ENCODE data around the gene PBX4.

The PBX4 gene

DNA sequence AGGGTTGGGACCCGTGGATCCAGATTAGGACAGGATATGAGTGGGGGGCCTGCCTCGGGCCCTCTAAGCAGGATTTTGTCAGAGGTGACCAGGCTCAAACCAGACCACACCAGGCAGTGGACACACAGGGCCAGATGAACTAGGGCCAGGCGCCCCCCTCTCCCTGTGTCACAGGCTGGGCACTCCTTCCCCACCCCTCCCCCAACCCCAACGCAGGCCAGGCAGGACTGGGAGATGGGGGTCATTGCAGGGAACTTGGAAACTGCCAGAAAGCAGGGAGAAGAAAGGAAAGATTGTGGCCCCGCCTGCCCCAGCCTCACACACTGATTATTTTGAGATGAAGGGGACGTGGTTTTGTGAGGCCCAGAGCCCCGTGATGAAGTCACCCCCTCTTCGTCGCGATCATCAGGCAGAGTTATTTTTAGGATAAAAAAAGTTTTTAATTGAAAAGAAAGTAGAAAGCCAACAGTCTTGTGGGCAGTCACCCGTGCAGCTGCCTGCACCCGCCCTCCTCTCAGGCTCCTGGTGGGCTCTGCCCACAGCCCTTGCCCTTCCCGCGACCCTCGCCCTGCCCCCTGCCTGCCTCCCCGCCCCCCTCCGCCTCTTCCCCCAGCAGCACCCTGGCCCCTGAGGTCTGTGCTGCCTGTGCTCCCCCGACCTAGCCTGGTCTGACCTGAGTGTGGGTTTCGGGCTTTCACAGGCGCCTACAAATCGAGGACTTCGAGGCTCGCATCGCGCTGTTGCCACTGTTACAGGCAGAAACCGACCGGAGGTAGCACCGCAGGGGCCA is 91.7 kb downstream of the PBX4 start:
- DNase-seq (ENCODE audit: low read depth): no peak

DNA sequence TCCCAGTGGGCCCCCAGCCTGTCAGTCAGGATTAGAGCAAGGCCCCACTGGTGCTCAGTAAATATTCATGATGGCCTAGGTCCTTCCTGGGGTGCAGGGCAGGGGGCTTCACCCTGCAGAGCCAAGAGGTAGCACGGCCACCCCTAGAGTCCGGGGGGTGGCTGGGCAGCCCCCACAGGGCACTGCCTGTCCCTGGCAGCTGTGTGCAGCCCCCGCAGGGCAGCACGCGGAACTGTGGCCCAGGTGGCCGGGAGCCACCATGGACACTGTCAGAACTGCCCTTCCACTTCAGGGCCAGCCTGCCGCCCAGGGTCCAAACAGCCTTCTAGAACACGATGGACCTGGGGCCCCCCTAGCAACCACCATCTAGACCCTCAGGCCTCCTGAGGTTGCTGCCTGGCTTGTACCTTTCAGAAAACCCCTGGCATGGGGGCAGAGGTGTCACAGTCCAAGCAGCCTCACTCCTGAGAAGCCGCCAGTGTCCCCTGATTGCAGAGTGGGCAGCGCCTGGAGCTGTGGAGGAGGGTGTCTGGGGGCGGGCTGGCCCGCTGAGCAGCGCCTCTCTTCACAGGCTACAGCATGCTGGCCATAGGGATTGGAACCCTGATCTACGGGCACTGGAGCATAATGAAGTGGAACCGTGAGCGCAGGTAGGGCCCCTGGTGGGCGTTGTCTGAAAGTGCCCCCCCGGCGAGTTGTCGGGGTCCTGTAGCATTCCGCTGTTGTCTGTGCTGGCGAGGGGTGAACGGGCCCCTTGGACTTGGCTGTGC is 92.7 kb downstream of the PBX4 start:
- DNase-seq (ENCODE audit: low read depth): no peak

DNA sequence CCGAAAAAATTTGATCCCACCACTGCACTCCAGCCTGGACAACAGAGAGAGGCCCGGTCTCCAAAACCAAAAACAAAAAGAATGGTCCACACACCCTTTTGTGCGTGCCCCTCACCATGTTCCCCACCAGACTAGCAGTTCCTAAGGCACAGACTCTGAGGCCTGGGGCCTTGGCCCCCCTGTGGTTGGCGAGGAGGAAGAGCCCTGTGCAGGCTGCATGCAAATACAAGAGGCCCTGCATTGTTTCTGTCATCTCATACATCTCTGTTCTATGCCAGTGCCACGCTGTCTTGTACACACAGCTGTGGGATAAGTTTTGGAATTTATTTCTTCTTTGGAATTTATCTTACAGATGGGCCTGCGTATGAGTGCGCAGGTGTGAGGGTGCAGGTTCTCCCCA is 94.4 kb downstream of the PBX4 start:
- DNase-seq (ENCODE audit: low read depth): no peak

DNA sequence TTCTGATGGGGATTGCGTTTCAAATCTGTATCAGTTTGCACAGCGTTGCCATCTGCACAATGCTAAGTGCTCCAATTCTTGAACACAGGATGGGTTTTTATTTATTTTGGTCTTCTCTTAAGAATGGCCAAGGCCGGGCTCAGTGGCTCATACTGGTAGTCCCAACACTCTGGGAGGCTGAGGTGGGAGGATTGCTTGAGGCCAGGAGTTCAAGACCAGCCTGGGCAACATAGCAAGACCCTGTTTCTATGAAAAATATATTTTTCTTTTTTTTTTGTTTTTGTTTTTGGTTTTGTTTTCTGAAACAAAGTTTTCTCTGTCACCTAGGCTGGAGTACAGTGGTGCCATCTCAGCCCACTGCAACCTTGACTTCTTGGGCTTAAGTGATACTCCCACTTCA is 95.3 kb downstream of the PBX4 start:
- DNase-seq (ENCODE audit: low read depth): no peak

DNA sequence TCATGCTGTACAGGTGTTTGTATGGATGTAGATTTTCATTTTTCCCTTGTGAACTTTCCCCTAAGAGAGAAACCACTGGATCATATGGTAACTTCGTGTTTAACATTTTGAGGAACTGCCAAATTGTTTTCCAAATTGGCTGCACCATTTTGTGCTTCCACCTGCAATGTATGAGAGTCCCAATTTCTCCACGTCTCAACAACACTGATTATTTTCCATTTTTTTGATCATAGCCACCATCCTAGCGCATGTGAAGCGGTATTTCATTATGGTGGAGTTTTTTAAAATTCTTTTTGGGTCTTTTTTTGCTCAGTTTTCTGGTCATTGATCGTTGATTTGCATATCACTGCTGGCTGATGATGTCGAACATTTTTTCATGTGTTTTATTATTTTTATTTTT is 97.5 kb downstream of the PBX4 start:
- DNase-seq (ENCODE audit: low read depth): no peak

DNA sequence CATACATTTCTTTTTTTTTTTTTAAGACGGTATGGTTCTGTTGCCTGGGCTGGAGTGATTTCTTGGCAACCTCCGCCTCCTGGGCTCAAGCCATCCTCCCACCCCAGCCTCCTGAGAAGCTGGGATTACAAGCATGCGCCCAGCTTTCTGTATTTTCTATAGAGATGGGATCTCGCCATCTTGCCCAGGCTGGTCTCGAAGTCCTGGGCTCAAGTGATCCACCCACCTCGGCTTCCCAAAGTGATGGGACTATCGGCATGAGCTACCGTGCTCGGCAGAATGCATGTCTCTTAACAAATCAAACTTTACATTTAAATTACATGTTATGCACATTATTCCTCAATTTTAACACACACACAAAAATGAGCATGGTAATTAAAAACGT is 101.3 kb downstream of the PBX4 start:
- DNase-seq (ENCODE audit: low read depth): no peak

DNA sequence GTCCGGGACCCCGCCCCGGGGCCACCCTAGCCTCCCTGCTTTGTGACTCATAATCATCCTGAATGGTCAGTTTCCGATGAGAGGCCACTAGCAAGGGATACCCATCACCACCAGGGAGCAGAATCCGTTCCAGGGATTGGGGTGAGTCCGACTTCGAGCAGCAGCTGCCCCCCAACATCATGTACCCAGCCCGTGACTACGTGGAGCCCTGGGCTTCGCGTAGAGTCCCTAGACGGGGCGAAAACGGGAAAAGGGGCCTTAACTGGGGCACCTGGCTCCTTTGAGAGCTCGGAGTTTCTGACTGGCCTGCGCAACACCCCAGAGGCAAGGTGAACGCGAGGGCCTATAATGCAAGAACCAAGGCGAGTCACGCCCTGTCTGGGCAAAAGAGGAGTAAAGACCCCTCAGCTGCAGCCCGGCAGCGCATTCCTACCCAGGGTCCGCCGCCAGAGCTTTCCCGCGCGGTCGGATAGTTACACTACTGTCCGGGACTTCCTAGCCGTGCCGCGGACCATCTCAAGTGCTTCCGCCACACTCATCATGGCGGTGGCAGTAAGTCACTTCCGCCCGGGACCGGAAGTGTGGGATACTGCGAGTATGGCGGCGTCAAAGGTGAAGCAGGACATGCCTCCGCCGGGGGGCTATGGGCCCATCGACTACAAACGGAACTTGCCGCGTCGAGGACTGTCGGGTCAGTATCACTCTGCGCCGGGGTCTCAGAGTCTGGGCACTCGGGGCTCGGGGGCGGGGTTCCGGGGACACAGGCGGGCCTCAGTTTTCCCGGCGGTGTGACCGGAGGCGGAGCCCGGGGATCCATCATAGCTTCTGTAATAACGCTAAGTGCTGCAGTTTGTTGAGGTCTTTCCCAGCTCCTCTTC is 102.6 kb downstream of the PBX4 start, which contains the start of gene NDUFA13:
Gene NDUFA13, plus strand, starts transcription at position 584 of the 878 bp plus-strand sequence. Its CDS starts 14 bp downstream, at position 598.
- DNase-seq (ENCODE audit: low read depth): peak; percentile 92

DNA sequence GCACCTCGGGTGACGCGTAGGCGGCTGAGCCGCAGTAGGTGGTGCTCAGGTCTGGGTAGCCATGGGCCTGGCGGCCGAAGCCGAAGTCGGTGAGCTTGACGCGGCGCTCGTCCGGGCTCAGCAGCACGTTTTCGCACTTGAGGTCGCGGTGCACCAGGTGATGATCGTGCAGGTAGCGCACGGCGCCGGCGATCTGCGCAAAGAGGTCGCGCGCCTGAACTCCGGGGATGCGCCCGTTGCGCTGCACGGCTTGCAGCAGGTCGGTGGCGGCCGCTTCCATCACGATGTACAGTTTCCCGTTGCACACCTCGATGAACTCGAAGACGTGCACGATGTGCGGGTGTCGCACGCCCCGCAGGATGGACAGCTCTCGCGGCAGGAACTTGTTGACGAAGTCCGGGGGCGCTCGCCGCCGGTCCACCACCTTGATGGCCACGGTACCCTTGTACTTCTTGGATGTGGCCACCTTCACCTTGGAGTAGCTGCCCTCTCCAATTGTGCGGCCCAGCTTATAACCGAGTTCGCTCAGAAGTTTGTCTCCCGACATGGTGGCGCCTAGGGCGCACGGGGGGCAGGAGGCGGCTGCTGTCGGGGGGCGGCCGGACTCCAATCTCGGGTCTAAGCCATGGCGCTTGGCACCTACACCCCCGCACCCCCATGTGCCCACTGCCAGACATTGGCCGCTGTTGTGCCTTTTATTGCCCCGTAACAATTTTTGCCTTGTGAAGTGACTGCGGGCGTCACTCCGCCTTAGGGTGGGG is 103.4 kb downstream of the PBX4 start, which contains the start of gene TSSK6:
Gene TSSK6, minus strand, starts transcription at position 668 of the 761 bp plus-strand sequence. Its CDS starts 121 bp downstream, at position 547.
- DNase-seq (ENCODE audit: low read depth): no peak

DNA sequence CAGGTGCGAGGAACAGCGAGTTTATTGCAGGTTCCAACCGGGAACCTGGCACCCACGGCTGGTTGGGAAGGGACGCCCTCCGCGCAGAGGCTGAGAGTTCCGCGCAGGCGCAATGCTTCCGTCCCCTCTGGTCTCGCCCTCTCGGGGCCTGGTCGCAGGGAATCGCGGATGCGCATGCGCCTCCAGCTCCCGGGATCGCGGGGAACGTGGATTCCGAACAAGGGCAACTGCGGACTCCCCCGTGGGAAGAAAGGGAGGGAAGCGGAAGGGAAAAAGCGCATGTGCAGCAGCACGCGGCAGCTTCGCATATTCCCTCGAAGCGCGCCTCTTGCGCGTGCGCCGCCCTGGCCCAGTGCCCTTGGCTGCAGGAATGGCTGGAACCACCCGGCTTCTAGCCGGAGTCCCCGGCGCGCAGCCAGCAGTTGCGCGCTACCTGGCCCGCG is 104.3 kb downstream of the PBX4 start:
- DNase-seq (ENCODE audit: low read depth): peak; percentile 74

DNA sequence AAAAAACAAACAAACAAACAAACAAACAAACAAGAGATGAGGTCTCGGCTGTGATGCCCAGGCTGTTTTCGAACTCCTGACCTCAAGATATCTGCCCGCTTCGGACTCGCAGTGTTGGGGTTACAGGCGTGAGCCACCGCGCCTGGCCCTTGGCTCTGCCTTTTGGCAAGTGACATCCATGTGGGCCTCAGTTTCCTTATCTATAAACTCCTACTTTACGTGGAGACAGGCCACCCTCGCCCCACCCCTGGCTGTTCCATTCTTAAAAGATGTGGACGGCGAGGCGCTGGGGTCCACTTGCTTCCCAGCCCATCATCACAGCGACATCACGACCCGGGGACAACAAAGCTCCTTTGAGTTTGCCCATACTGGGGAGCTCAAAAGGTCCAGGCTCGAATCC is 104.8 kb downstream of the PBX4 start:
- no peak for DNase-seq (ENCODE audit: low read depth)

All from iris pigment epithelial cell (primary cell).